GM21381 (cell line): ENCODE measurements around the gene FBLIM1.
"Not testable (repeated sequence)": the region's sequence is repeated elsewhere in the genome, so short reads cannot be mapped to it uniquely, and the experiment has no call there.

Source experiments
- ATAC-seq: cut with Tn5 transposase; IDR thresholded peaks from one replicate; pipeline ENCODE4 v1.9.1; 2021; ENCODE audit warnings: mild to moderate bottlenecking, moderate library complexity; ENCODE audit not compliant: unreplicated experiment

The FBLIM1 gene

DNA sequence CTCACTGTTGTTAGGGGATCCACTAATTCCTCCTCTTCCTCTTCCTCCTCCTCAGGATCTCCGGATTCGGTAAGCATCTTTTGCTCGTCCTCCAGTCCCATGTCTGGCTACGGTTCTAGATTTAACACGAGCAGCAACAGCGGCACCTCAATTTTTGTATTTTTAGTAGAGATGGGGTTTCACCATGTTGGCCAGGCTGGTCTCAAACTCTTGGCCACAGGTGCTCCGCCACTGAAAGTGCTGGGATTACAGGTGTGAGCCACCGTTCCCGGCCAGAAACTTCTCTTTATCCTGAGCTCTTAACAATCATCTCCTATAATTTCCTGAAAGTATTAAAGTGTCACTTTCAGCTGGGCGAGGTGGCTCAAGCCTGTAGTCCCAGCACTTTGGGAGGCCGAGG lies 49.0 kb downstream of the FBLIM1 start, which contains the start of gene UQCRHL:
Gene UQCRHL (minus strand): TSS at position 101 of the 400 bp plus-strand sequence. CDS start 0 bp downstream, at position 101.
- ATAC-seq = not testable (repeated sequence)

- ATAC-seq = no peak
Observed at GRCh38 chr1:15808955-15809354, 50.4 kb downstream of the FBLIM1 start.

DNA sequence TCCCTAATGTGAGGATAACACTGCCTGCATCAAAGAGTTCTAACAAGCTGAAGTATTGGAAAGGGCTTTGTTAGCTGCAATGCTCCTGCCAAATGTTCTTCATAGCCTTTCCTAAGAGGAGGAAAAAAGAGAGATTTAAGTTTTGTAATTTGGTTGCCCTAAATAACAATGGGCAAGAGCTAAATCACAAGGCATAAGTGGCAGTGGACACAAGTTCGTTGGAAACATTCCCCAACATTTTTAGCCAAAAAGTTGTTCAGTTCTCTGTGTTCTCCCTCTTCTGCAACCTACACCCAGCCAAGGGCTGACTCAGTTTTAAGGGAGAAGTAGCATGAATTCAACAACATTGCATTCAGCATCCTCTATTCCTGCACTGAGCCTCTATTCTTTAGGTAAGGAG lies 51.5 kb downstream of the FBLIM1 start:
- ATAC-seq = no peak

DNA sequence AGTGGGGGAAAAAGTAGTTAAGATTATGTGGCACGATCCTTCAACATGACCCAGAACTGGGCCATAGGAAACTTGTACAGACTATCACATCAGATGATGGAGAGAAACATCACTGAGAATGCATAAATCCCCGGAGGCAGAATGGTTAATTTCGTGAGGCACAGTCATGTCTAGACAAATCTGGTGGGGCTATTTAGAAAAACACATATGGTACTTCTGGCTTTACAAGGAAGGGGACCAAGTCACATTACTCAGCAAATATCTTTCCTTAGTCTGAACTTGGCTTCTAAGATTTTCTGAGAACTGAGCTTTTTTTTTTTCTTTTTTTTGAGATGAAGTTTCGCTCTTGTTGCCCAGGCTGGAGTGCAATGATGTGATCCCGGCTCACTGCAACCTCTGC lies 58.1 kb downstream of the FBLIM1 start:
- no peak for ATAC-seq

DNA sequence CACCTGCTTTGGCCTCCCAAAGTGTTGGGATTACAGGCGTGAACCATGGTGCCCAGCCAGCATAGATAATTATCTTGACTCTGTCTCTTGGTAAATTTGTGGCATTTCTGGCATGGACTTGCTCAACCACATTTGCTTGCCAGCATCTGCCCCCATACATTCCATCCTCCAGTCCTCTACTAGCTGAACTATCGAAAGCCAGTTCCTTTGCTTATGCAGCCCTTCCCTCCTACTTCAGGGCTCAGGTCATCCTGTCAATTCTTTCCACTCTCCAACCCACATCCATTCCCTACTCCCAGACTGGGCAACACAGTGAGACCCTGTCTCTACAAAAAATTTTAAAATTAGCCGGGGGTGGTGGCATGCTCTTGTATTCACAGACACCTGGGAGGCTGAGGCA lies 61.9 kb downstream of the FBLIM1 start:
- no peak for ATAC-seq

- no peak for ATAC-seq
Observed at GRCh38 chr1:15825800-15826199, 67.2 kb downstream of the FBLIM1 start.

DNA sequence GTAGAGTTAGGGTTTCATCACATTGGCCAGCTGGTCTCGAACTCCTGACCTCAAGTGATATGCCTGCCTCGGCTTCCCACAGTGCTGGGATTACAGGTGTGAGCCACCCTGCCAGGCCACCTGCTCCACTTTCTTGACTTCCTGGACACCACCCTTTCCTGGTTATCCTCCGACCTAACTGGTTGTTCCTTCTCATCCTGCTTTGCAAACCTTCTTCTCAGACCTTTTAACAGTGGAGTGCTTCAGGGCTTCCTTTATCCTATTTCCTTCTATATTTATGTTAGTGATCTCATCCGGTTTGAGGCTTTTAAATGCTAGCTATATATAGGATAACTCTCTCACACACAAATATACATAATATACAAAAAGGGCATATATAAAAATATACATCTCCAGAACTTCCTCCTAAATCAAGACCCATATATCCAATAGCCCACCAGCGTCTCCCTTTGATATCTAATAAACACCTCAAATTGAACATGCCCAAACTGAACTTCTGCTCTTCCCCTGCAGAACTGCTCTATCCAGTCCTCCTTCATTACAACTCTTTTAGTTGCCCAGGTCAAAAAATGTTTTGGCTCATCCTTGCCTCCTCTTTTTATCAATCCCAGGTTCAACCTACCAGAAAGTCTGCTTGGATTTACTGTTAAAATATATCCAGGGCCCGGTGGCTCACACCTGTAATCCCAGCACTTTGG lies 68.4 kb downstream of the FBLIM1 start:
- ATAC-seq = no peak

GRCh38 chr1:15827567-15827966 lies 69.0 kb downstream of the FBLIM1 start:
- not testable (repeated sequence) for ATAC-seq

- ATAC-seq = not testable (repeated sequence)
Observed at GRCh38 chr1:15828931-15829330, 70.3 kb downstream of the FBLIM1 start.

DNA sequence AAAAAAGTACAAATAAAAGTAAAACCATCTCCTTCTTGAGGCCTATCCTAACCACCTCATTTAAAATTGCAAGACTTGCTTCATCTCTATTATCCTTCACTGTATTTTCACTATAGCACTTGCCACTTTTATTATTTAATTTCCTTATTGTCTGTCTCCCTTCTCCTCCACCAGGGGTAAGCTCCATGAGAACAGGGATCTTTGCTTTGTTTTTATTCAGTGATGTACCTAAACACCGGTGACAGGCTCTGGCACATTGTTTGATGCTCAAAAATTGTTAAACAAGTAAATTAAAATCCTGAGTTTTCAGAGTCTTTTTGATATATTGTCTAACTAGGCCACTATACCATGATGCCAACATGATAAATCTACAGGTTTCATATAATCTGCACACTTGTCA lies 71.7 kb downstream of the FBLIM1 start:
- ATAC-seq = no peak

GRCh38 chr1:15833069-15833679 lies 74.6 kb downstream of the FBLIM1 start:
- ATAC-seq = no peak

GRCh38 chr1:15833842-15834405 lies 75.3 kb downstream of the FBLIM1 start:
- no peak for ATAC-seq

DNA sequence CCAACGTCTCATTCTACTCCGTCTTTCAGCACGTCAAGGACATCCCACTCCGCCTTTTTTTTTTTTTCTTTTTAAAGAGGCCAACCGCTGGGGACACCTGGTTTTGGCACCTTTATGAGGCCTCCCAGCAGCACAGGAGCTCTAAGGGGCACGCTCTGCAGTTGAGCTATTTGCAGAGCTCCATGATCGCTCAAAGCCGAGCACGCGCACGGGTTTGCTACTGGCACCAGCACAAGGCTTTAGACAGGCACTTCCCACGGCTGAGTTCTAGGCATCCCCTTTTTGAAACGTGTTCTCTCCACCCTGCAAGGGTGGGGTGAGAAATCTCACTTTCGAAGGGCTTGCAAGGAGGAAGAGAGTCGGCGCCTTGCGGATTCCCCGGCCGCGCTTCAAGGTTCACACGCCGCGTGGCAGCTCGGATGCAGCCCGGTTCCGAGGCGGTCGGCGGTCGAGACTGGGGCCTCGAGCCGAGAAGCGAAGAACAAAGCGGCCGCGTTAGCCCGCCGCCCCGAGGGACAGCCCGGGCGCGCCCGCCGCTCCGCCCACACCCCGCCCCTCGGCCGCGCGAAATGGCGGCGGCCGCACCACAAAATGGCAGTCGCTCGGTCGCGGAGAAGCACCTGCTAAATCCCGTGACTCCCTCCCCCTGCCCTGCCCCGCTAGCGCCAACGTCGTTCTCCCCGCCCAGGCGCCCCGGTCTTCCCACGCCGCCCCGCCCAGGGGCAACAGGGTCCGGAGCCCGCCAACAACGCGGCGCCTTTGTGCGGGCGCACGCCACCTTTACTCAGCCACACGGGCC lies 76.0 kb downstream of the FBLIM1 start:
- ATAC-seq = peak; percentile 48

DNA sequence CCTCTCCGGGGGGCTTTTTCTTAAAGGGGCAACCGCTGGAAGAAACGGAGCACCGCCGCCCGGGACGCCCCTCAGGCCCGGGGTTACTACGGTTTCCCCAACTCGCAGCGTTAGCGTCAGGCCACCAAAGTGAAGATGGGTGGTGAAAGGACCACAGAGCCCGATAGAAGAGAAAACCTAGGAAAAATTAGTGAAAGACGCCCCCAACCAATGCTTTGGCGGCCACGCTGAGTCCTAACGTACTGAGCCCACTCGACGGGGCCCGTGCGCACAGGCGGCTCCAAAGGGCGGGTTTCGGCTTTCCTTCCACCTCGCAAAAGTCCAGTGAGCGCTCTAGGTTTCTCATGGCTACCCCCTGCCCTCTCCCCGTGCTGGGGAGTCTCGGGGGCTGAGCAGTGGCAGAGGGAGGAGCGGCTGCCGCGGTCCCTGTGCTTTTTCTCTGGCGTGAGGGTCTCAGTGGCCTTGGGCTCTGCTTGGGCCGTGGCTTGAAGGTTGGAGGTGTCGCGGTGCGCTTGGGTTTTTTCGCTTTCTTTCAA lies 76.7 kb downstream of the FBLIM1 start:
- ATAC-seq = peak; percentile 4

DNA sequence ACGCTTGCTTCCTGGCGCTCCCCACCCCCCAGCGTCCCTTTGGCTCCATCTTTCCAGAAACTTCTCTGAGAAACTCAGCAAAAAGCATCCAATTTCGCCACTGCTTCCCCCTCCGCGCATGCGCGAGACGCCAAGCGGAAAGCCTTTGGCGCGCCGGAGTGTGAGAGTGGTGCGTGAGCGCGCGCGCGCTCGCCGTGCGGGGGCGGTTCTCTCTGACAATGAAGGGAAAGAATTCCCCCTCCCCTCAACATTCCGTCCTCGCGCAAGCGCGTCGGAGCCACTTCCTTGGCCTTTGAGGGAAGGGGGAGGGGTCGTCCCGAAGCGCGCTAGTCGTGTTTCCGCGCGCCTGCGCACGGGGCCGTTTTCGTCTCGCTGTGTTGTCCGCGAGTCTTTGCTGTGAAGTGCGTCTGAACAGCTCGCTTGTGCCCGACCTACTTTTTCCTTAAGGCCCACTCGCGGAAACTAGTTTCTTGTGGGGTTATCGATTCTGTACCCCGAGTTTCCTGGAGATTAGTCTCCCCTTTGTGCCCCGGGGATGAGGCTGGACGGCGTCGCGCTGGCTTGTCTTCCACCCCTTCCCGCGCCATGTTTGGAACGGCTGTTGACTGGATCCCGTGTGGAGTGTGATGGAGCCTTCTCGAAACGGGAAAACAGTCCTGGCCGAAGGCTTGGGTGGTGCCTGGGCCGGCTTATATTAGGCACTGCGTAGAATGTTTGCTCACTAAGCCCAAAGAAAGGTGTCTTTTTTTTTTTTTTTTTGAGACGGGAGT lies 77.3 kb downstream of the FBLIM1 start:
- ATAC-seq = peak; percentile 44
